Measurements from ENCODE around the gene KRTAP9-9. TPM values are rescaled to one million over a fixed set of nuclear protein-coding genes. Genes with fewer than 3 reads are reported as not detected.

KRTAP9-9 gene
- total RNA-seq, 1 donor from 2014 or later, result not detected

DNA sequence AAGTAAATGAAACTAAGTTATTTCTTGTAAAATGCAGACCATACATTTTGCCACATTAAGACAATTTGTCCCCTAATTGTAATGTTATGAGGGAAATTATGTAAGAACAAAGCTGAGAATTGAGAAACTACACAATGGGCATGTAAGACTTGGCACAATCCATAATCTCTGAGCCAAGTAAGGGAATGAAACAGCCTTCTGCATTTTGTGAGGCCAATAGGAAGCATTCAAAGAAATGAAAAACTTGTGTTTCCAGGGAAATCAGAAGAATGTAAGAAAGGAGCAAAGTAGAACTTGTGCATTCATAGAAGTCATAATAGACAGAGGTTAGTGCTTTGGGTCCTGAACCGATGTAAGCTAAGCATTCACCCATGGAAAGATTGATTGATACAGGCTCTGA lies 3.9 kb upstream of the KRTAP9-9 start:
- no peaks in the 10 kb centered on the region for H3K4me1 Mint-ChIP-seq (ENCODE audit: unreplicated experiment)
- TF ChIP-seq, protein P1, sequence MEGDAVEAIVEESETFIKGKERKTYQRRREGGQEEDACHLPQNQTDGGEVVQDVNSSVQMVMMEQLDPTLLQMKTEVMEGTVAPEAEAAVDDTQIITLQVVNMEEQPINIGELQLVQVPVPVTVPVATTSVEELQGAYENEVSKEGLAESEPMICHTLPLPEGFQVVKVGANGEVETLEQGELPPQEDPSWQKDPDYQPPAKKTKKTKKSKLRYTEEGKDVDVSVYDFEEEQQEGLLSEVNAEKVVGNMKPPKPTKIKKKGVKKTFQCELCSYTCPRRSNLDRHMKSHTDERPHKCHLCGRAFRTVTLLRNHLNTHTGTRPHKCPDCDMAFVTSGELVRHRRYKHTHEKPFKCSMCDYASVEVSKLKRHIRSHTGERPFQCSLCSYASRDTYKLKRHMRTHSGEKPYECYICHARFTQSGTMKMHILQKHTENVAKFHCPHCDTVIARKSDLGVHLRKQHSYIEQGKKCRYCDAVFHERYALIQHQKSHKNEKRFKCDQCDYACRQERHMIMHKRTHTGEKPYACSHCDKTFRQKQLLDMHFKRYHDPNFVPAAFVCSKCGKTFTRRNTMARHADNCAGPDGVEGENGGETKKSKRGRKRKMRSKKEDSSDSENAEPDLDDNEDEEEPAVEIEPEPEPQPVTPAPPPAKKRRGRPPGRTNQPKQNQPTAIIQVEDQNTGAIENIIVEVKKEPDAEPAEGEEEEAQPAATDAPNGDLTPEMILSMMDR (conservative IDR thresholded peaks at IDR 0.05), result no peak
- H3K27ac Mint-ChIP-seq, result no peak overlapping the region
- peaks cover 5% of the 10 kb centered on the region for H3K36me3 Mint-ChIP-seq
- DNase-seq (ENCODE audit: extremely low spot score, unreplicated experiment), result no peak
- no peak overlapping the region for H3K4me3 Mint-ChIP-seq
- H3K9me3 Mint-ChIP-seq, result peaks cover 5% of the 10 kb centered on the region
- H3K27me3 Mint-ChIP-seq, result peaks cover 42% of the 10 kb centered on the region

DNA sequence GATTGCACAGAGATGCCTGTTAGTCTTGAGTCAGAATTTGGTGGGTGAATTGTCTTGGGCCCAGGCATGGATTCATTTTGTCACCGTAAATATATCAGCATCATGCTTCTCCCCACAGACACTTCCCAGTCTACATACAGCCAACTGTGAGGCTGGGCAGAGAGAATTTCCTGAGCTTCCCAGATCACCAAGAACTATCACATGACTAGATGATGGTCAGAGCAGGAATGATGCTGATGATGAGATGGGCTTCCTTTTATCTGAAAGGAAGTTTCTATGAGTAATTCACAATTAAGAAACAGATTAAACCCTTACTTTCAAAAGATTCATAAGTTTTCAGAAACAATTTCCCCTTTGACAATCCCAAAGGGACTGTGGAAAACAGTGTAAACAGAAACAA lies 323 bp upstream of the KRTAP9-9 start:
- no peak for DNase-seq (ENCODE audit: extremely low spot score, unreplicated experiment)
- H3K27me3 Mint-ChIP-seq, result peaks cover 40% of the 10 kb centered on the region
- no peak overlapping the region for H3K27ac Mint-ChIP-seq
- no peak overlapping the region for H3K4me3 Mint-ChIP-seq
- H3K4me1 Mint-ChIP-seq (ENCODE audit: unreplicated experiment), result no peaks in the 10 kb centered on the region
- no peaks in the 10 kb centered on the region for H3K36me3 Mint-ChIP-seq
- TF ChIP-seq, protein P1 (conservative IDR thresholded peaks at IDR 0.05), result no peak
- H3K9me3 Mint-ChIP-seq, result no peaks in the 10 kb centered on the region

DNA sequence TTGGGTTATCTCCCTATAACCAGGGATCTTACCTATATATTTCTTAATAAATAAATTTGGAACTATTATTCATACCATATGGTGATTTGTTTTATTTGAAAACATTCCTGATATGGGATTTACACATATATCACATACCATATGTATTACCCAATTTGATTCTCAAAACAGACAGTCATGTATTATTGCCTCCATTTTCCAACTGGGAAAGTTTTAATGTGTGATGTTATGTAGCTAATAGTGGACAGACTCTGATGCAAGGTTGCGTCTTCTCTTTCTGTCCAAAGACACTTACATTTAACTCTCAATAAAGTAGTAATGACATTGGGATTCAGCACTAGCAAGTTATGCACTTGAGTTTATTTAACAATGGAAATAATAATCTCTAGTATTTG lies 1.1 kb downstream of the KRTAP9-9 start:
- TF ChIP-seq, protein P1 (conservative IDR thresholded peaks at IDR 0.05), result no peak
- Mint-ChIP-seq H3K27ac (no peak overlapping the region), H3K36me3 (no peaks in the 10 kb centered on the region), H3K27me3 (peaks cover 36% of the 10 kb centered on the region), H3K9me3 (no peaks in the 10 kb centered on the region), H3K4me1 (ENCODE audit: unreplicated experiment) (no peaks in the 10 kb centered on the region), H3K4me3 (no peak overlapping the region)
- DNase-seq (ENCODE audit: extremely low spot score, unreplicated experiment), result no peak

DNA sequence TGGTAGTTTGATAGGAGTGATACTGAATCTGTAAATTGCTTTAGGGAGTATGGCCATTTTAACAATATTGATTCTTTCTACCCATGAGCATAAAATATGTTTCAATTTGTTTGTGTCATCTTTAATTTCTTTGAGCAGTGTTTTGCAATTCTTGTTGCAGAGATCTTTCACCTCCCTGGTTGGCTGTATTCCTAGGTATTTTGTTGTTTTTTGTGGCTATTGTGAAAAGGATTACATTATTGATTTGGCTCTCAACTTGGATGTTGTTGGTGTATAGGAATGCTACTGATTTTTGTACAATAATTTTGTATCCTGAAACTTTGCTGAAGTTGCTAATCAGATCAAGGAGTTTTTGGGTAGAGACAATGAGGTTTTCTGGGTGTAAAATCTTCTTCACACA lies 3.2 kb downstream of the KRTAP9-9 start:
- Mint-ChIP-seq H3K27me3 (peaks cover 32% of the 10 kb centered on the region), H3K9me3 (no peaks in the 10 kb centered on the region)

DNA sequence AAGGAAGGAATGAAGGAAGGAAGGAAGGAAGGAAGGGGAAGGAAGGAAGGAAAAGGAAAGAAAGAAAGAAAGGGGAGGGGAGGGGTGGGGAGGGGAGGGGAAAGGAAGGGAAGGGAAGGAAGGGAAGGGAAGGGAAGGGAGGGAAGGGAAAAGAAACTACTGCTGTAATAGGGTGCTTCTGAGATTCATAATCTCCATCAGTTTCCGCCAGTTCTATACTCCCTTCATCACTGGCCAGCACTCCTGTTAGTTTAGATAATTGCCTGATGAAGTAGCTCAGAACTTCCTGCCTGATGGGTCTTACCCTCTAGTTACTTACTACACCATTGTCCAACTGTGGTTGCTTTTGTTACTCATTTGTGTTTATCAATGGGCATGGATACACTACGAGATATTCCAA lies 8.0 kb downstream of the KRTAP9-9 start:
- H3K27me3 Mint-ChIP-seq, result peaks cover 20% of the 10 kb centered on the region
- TF ChIP-seq, protein P1 (conservative IDR thresholded peaks at IDR 0.05), result no peak
- H3K4me3 Mint-ChIP-seq, result no peak overlapping the region
- no peaks in the 10 kb centered on the region for H3K9me3 Mint-ChIP-seq
- H3K27ac Mint-ChIP-seq, result no peak overlapping the region
- H3K4me1 Mint-ChIP-seq (ENCODE audit: unreplicated experiment), result no peaks in the 10 kb centered on the region
- no peaks in the 10 kb centered on the region for H3K36me3 Mint-ChIP-seq
- DNase-seq (ENCODE audit: extremely low spot score, unreplicated experiment), result no peak

More for the DNA sequence above, 3.2 kb downstream of the KRTAP9-9 start:
- no peak for DNase-seq (ENCODE audit: extremely low spot score, unreplicated experiment)
- H3K4me3 Mint-ChIP-seq, result no peak overlapping the region
- TF ChIP-seq, protein P1 (conservative IDR thresholded peaks at IDR 0.05), result no peak
- H3K4me1 Mint-ChIP-seq (ENCODE audit: unreplicated experiment), result no peaks in the 10 kb centered on the region
- H3K27ac Mint-ChIP-seq, result no peak overlapping the region
- no peaks in the 10 kb centered on the region for H3K36me3 Mint-ChIP-seq

DNA sequence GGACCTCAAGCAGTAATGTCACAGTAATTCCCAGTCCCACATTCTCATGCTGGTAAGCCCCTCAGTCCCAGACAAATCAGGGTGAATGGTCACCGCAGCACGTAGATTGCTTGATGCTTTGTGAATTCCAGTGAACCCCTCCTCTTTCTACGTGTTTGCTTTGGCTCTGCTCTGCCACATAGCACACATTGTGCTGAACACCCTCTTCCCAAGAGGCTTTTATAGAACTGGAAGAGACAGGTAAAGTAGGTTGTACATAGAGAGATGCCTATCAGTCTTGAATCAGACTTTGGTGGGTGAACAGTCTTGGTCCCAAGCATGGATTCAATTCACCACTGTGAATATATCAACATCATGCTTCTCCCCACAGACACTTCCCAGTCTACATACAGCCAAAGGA lies 9.4 kb downstream of the KRTAP9-9 start:
- DNase-seq (ENCODE audit: extremely low spot score, unreplicated experiment), result no peak
- Mint-ChIP-seq H3K9me3 (no peaks in the 10 kb centered on the region), H3K36me3 (no peaks in the 10 kb centered on the region), H3K27me3 (peaks cover 19% of the 10 kb centered on the region), H3K4me3 (no peak overlapping the region), H3K27ac (no peak overlapping the region), H3K4me1 (ENCODE audit: unreplicated experiment) (no peaks in the 10 kb centered on the region)
- TF ChIP-seq, protein P1 (conservative IDR thresholded peaks at IDR 0.05), result no peak

Data from type B pancreatic cell (in vitro differentiated cells).